ENCODE data around the gene POGLUT2.

Gene POGLUT2
- total RNA-seq, result 0.96 to 6.7 (median 2.0) reads per million in 3 experiments

GRCh38 chr13:102798581-102799425 is at the start of gene POGLUT2, which contains the start of gene BIVM:
Gene POGLUT2 (minus strand): TSS chr13:102798976. CDS start chr13:102798670, 306 bp downstream.
Gene BIVM (plus strand): TSS chr13:102799119. CDS start chr13:102807268, 8,149 bp downstream.
- DNase-seq, result peak; percentile 69

- DNase-seq, result peak; percentile 45
These were observed 48.8 kb upstream of the POGLUT2 start for GRCh38 chr13:102847272-102848234.

- peak; percentile 71 for DNase-seq
These were observed 47.7 kb upstream of the POGLUT2 start for GRCh38 chr13:102846261-102847015.

- peak; percentile 97 for DNase-seq
These were observed 47.0 kb upstream of the POGLUT2 start, which contains the start of gene ERCC5 for GRCh38 chr13:102845630-102846260. Gene ERCC5 (plus strand): TSS chr13:102846032. CDS start chr13:102846267, 235 bp downstream.

DNA sequence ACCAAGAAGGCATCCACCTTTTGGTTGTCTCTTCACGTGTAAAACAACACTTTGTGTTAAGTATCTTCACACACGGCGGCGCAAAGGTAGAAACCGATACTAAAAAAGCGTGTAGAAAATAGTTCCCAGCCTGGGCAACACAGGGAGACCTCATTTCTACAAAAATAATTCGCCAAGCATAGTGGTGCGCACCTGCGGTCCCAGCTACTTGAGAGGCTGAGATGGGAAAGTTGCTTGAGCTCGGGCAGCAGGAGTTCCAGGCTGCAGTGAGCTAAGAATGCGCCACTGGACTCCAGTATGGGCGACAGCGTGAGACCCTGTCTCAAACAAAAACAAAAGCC is 46.5 kb upstream of the POGLUT2 start:
- DNase-seq, result no peak

DNA sequence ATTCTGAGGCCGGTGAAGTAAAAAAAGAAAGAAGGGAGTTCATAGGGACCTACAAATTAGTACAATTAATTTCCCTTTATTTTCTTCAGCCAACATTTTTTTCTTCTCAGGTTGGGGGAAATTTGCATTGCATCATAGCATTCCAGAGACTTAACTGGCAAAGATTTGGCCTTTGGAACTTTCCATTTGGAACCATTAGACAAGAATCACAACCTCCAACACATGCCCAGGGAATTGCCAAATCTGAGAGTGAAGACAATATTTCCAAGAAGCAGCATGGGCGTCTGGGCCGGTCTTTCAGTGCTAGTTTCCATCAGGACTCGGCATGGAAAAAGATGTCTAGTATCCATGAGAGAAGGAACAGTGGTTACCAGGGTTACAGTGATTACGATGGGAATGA is 40.7 kb upstream of the POGLUT2 start:
- no peak for DNase-seq

GRCh38 chr13:102838982-102839381 is 40.2 kb upstream of the POGLUT2 start:
- DNase-seq, result no peak

DNA sequence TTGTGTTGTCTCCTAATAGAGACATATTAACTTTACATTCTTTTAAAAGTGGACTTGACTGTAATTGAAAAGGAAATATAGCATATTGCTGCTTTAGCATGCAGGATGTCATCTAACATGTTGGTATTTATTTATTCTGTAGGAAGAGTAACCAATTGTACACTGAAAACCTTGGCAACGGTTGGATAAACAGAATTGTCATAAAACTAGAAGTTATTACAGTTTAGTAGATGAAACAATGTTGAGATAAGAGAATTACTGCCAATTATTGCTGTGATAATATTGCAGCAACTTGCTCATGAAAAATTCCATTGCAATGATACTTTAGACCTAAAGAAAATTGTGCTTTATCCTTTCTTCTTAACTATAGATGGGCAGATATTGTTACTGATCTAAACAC is 39.5 kb upstream of the POGLUT2 start:
- DNase-seq, result no peak

DNA sequence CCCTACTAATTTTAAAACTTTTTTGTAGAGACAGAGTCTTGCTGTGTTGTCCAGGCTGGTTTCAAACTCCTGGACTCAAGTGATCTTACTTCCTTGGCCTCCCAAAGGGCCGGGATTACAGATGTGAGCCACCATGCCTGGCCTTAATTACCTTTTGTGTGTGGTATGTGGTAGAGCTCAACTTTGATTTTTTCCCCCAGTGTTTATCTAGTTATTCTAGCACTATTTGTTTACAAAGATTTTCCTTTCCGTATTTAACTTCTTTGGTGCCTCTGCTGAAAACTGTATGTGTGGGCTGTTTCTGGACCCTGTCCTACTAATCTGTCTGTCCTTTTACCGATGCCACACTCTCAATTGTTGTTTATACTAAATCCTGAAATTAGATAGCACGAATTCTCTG is 37.7 kb upstream of the POGLUT2 start:
- DNase-seq, result no peak

DNA sequence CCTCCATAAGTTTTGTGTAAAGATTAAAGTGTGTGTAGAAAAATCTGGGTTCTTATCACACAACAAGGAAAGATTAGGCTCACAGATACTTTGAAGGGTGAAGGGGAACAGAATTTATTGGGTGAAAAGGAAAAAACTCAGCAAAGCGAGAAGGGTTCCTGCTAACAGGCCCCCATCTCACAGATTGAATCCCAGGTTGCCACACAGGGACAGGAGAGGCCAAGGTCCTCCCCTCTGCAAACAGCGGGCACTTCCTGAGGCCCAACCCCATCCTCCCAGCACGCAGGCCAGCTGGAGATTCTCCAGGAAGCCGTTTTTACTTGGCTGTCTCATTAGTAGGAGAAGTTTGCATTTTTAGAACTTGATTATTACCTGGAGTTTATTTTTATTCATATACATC is 31.9 kb upstream of the POGLUT2 start:
- no peak for DNase-seq

DNA sequence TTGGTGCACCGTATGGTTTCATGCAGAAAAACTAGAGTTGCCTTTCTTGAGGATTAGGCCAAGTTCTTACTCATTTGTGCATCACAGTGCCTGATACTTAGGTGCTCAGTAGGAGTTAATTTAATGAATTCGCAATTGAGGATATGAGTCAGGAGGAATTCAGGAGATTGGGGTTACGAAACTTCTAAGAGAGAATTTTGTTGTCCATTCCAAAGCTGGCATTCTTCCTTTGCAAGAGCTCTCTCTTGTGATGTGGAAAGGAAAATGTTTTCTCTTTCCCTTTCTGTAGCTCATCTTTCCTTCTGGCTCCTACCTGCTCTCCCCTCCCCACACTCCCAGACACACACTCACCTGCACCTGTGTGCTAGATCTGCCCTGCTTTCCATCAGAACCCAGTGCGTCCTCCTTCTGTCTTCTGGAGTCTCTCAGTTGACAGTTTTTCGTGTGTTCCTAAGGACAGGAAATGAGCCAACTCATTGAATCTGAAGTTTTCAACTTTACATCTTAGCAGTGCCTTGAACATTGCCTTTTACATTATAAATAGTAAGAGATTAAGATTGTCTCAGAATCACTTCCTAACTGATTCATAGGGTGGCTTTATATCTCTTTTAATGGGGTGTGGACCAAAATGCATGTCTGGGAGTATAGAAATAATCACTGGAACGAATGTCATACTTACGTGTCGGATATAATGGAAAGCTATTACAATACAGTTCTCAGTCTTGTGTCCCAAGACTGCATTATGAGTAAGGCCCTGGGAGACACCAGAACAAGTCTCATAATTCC is 27.3 kb upstream of the POGLUT2 start:
- DNase-seq, result no peak

- DNase-seq, result no peak
These were observed 26.6 kb upstream of the POGLUT2 start for GRCh38 chr13:102825400-102825799.

DNA sequence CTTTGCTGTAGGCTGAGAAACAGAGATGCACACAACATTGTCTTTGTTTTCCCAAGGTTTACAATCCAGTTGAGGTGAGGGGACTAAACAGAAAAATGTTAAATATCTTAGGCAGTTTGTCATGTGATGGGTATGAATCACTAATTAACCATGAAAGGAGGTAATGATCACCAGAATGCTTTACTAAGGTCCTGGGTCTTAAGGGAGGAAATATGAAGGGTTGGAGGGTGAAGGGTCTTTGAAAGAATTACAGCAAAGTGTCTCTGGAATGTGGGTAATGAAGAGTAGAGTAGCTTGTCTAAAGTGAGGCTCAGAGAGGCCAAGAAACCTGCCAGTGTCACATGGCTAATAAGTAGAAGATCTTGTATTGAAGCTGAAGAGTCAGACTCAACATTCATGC is 19.1 kb upstream of the POGLUT2 start:
- DNase-seq, result no peak

GRCh38 chr13:102817241-102817640 is 18.5 kb upstream of the POGLUT2 start:
- no peak for DNase-seq

DNA sequence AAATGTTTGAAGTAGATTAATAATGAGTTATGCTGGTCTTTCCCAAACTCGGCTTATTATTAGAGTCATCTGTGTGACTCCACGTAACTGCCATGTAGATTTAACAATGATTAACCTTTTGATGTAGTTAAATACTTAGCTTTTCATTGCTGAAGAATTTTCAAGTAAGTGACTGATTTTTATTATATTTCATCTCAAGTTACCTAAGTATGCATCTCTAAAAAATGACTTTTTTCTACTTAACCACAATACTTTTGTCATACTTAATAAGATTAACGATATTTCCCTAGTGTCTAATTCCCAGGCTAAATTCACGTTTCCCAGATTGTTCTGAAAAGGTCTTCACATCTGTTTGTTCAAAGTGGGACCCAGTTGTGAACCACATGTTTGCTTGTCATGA is 17.9 kb upstream of the POGLUT2 start:
- no peak for DNase-seq

DNA sequence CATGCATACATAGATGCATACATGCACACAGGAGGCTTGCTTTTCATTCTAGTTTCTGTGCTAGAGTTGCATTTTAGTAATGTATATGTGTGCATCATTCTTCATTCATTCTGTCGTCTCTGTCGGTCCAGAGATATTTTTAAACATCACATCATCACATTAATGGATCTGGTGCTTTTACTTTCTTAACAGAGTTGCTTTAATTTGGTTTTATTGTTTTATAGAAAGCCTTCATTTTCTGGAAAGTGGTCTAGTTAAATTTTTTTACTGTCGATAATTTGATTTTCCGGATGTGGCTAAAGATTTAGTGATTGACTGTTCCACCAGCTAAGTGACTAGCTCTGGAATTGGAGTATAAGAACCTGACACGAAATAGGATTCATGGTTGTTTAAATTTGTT is 17.0 kb upstream of the POGLUT2 start:
- no peak for DNase-seq

DNA sequence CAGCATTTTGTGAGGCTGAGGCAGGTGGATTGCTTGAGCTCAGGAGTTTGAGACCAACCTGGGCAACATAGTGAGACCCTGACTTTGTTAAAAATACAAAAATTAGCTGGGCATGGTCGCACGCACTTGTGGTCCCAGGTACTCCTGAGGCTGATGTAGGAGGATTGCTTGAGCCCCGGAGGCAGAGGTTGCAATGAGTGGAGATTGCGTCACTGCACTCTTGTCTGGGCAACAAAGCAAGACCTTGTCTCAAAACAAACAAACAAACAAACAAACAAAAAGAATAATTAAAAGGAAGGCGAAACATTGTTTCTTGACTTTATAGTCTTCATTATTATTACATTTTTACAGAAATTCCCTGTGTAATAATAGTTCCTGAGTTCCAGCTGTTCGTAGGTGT is 16.0 kb upstream of the POGLUT2 start:
- DNase-seq, result no peak

- no peak for DNase-seq
These were observed 15.3 kb upstream of the POGLUT2 start for GRCh38 chr13:102814025-102814607.

GRCh38 chr13:102812611-102813287 is 14.0 kb upstream of the POGLUT2 start:
- no peak for DNase-seq

- no peak for DNase-seq
These were observed 8.9 kb upstream of the POGLUT2 start for GRCh38 chr13:102807699-102808098.

Measured in central memory CD4-positive, alpha-beta T cell (primary cell).